Activated B cell treated with CpG ODN at 0.5 μM for 24 hours (primary cell): ENCODE measurements around the gene PRKCZ. TPM values are rescaled to one million over a fixed set of nuclear protein-coding genes. Genes with fewer than 3 reads are reported as not detected.

Source experiments
- ATAC-seq: fragments of 200-7000 bp; cut with Tn5 transposase; one replicate; pipeline ENCODE4 v1.10.0; 2021; ENCODE audit warnings: low read depth, mild to moderate bottlenecking, moderate library complexity
- CTCF ChIA-PET: fragments of 350-600 bp; sonication (Branson Sonifier 250); formaldehyde crosslinking; loops from one replicate; lab custom pipeline; 2021; ENCODE audit warnings: antibody characterized with exemption; lab: Charles Lee
- POLR2A ChIA-PET: fragments of 350-600 bp; sonication (Branson Sonifier 250); formaldehyde crosslinking; loops from one replicate; lab custom pipeline; 2021; ENCODE audit warnings: antibody characterized with exemption; lab: Charles Lee
- DNase-seq: peaks from one replicate; pipeline ENCODE4 v3.0.0; 2022
- H3K27ac Mint-ChIP-seq: one replicate; pipeline ENCODE4 v1.8.0; 2020; ENCODE audit warnings: mixed read lengths
- H3K27me3 Mint-ChIP-seq: one replicate; pipeline ENCODE4 v1.8.0; 2021; ENCODE audit warnings: mixed read lengths
- H3K36me3 Mint-ChIP-seq: one replicate; pipeline ENCODE4 v1.8.0; 2021; ENCODE audit warnings: low read depth, mixed read lengths
- H3K4me1 Mint-ChIP-seq: one replicate; pipeline ENCODE4 v1.8.0; 2021; ENCODE audit warnings: mixed read lengths
- H3K4me3 Mint-ChIP-seq: one replicate; pipeline ENCODE4 v1.8.0; 2020; ENCODE audit warnings: mild to moderate bottlenecking, mixed read lengths
- H3K9me3 Mint-ChIP-seq: one replicate; pipeline ENCODE4 v1.8.0; 2020; ENCODE audit warnings: mixed read lengths
- CTCF ChIP-seq: fragments of 200-600 bp; IDR thresholded peaks from one replicate; pipeline ENCODE4 v1.8.0; 2022; ENCODE audit warnings: antibody characterized with exemption, mild to moderate bottlenecking
- intact Hi-C: fragments of 100-400 bp; cut with micrococcal nuclease; formaldehyde crosslinking; loops from one replicate; pipeline ENCODE4 v1.15.1; 2024
- total RNA-seq: library from RNA; stranded (reverse); gene quantifications from 2 replicates; pipeline ENCODE4 v1.2.3, GENCODE V29; 2022

The PRKCZ gene
- total RNA-seq, 1 donor from 2014 or later = 28.5 TPM

- ChIA-PET POLR2A (interaction anchor here (0.6 kb wide), 2 partner anchors 826 to 1040 kb away, joined by 3 read pairs; no protein-coding TSS in a partner anchor), CTCF (interaction anchor here (1.9 kb wide), 1 partner anchor 31 kb away, joined by 15 read pairs; no protein-coding TSS in a partner anchor)
- Mint-ChIP-seq H3K36me3 (peaks cover 8% of the 10 kb centered on the region), H3K4me3 (no peak overlapping the region), H3K27ac (no peak overlapping the region), H3K27me3 (no peaks in the 10 kb centered on the region), H3K4me1 (peaks cover 28% of the 10 kb centered on the region), H3K9me3 (no peaks in the 10 kb centered on the region)
- intact Hi-C loops = loop anchor here (1.0 kb wide), 1 partner anchor 31 kb away; no protein-coding TSS in a partner anchor
- no peak for ATAC-seq
- TF ChIP-seq CTCF = no peak
- DNase-seq = no peak
Measured at GRCh38 chr1:2108877-2109580, 58.8 kb downstream of the PRKCZ start.

GRCh38 chr1:2109581-2110021 lies 59.4 kb downstream of the PRKCZ start:
- CTCF ChIA-PET = interaction anchor here (1.9 kb wide), 1 partner anchor 30 kb away, joined by 15 read pairs; no protein-coding TSS in a partner anchor
- no peak for DNase-seq
- Mint-ChIP-seq H3K4me3 (no peak overlapping the region), H3K27me3 (no peaks in the 10 kb centered on the region), H3K36me3 (peaks cover 8% of the 10 kb centered on the region), H3K27ac (no peak overlapping the region), H3K9me3 (no peaks in the 10 kb centered on the region), H3K4me1 (peaks cover 30% of the 10 kb centered on the region)
- intact Hi-C loops = no loop called here
- no peak for TF ChIP-seq CTCF
- POLR2A ChIA-PET = interaction anchor here (0.6 kb wide), 1 partner anchor 1040 kb away, joined by 3 read pairs; no protein-coding TSS in a partner anchor
- no peak for ATAC-seq

- Mint-ChIP-seq H3K27me3 (no peaks in the 10 kb centered on the region), H3K4me1 (peaks cover 30% of the 10 kb centered on the region), H3K27ac (no peak overlapping the region), H3K9me3 (no peaks in the 10 kb centered on the region), H3K4me3 (no peak overlapping the region), H3K36me3 (peaks cover 8% of the 10 kb centered on the region)
- intact Hi-C loops = no loop called here
- ChIA-PET CTCF (no interaction called here), POLR2A (no interaction called here)
- ATAC-seq (no peak), DNase-seq (no peak)
- TF ChIP-seq CTCF = no peak
Measured at GRCh38 chr1:2110191-2110737, 60.1 kb downstream of the PRKCZ start.

- POLR2A ChIA-PET = no interaction called here
- intact Hi-C loops = no loop called here
- H3K27ac Mint-ChIP-seq = no peak overlapping the region
- CTCF ChIA-PET = no interaction called here
- H3K4me1 Mint-ChIP-seq = peaks cover 30% of the 10 kb centered on the region
- no peak for TF ChIP-seq CTCF
- no peaks in the 10 kb centered on the region for H3K9me3 Mint-ChIP-seq
- peak overlapping the region; percentile 38 for H3K4me3 Mint-ChIP-seq
- H3K36me3 Mint-ChIP-seq = peaks cover 8% of the 10 kb centered on the region
- DNase-seq (no peak), ATAC-seq (no peak)
- H3K27me3 Mint-ChIP-seq = no peaks in the 10 kb centered on the region
Measured at GRCh38 chr1:2110738-2111673, 60.8 kb downstream of the PRKCZ start.
